HCT116 (cell line): Measurements from ENCODE around the gene EEFSEC.

Experiments used
- CBX3 ChIP-seq: IDR thresholded peaks from 2 replicates; pipeline ENCODE4 v1.6.1; 2012; ENCODE audit warnings: low read depth
- EZH2 ChIP-seq: fragments of 200-600 bp; sonication (generic); IDR thresholded peaks from 2 replicates; pipeline ENCODE4 v1.6.1; 2017; ENCODE audit warnings: antibody characterized with exemption, mixed run types
- JUND ChIP-seq: IDR thresholded peaks from 2 replicates; pipeline ENCODE4 v1.6.1; 2012
- POLR2A ChIP-seq: IDR thresholded peaks from 2 replicates; pipeline ENCODE4 v1.7.0; 2011; ENCODE audit warnings: borderline replicate concordance; ENCODE audit not compliant: insufficient read depth, insufficient read length; ENCODE audit errors: extremely low read depth
- REST ChIP-seq: IDR thresholded peaks from 2 replicates; pipeline ENCODE4 v1.6.1; 2012; ENCODE audit warnings: low read depth
- ZBTB33 ChIP-seq: IDR thresholded peaks from 2 replicates; pipeline ENCODE4 v1.6.1; 2011; ENCODE audit warnings: mild to moderate bottlenecking, low read length, moderate library complexity; ENCODE audit not compliant: insufficient replicate concordance; ENCODE audit errors: extremely low read depth
- TF ChIP-seq, protein P1 (sequence below), 3 experiments: fragments of 200-600 bp in 1 of 3; sonication (generic) in 1 of 3; IDR thresholded peaks in 2 of 3; conservative IDR thresholded peaks in 1 of 3; 2 replicates each; pipeline ENCODE4 v1.5.1; 2012 to 2017; ENCODE audit warnings: low read depth in 2 of 3, low read length in 2 of 3, antibody characterized with exemption in 1 of 3, borderline replicate concordance in 1 of 3, control low read depth in 1 of 3, mild to moderate bottlenecking in 1 of 3, mixed read lengths in 1 of 3, mixed run types in 1 of 3, moderate library complexity in 1 of 3; ENCODE audit not compliant: insufficient read depth in 1 of 3

DNA sequence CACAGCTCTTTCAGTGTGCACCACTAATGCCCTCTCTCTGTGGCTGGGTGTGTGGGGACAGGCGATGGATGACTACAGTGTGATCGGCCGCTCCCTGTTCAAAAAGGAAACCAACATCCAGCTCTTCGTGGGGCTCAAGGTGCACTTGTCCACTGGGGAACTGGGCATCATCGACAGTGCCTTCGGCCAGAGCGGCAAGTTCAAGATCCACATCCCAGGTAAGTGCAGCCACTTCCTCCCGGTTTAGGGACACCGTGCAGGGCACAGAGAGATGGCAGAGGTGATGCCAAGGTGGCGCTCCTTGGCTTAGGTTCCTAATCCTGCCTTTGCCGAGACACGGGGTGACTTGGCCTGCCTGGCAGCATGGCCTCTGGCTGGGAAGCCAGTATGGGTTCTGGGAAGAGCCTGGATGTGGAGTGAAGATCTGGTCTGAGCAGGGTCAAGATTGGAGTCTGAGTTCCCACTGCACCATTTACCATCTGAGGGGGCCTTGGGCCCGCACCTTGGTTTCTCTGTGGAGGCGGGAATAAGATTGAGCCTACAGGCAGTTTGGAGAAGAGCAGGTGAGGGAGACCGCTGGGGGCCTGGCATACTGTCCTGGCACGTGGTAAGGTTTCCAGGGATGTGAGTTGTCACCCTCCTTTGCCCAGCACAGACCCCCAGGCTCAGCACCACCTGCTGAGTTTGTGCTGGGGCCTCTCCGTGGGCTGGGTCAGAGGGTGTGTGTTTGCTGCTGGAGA is 205.0 kb downstream of the EEFSEC start:
- TF ChIP-seq JUND (no peak), EZH2 (no peak), REST (no peak), CBX3 (no peak), ZBTB33 (no peak), POLR2A (no peak)
- TF ChIP-seq, protein P1, sequence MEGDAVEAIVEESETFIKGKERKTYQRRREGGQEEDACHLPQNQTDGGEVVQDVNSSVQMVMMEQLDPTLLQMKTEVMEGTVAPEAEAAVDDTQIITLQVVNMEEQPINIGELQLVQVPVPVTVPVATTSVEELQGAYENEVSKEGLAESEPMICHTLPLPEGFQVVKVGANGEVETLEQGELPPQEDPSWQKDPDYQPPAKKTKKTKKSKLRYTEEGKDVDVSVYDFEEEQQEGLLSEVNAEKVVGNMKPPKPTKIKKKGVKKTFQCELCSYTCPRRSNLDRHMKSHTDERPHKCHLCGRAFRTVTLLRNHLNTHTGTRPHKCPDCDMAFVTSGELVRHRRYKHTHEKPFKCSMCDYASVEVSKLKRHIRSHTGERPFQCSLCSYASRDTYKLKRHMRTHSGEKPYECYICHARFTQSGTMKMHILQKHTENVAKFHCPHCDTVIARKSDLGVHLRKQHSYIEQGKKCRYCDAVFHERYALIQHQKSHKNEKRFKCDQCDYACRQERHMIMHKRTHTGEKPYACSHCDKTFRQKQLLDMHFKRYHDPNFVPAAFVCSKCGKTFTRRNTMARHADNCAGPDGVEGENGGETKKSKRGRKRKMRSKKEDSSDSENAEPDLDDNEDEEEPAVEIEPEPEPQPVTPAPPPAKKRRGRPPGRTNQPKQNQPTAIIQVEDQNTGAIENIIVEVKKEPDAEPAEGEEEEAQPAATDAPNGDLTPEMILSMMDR (IDR thresholded peaks at IDR 0.05 in 2 of 3, conservative IDR thresholded peaks at IDR 0.05 in 1 of 3; ENCODE audit: borderline replicate concordance in 1 of 3, insufficient read depth in 1 of 3, low read depth in 2 of 3, low read length in 2 of 3) = no peak
